Esophagus squamous epithelium (tissue), 5 donors: ENCODE results near the gene CCR1. TPM values are rescaled to one million over a fixed set of nuclear protein-coding genes. Genes with fewer than 3 reads are reported as not detected.

Experiments
- DNase-seq: peaks from one replicate; lab custom pipeline; 2025; lab: John Stamatoyannopoulos, UW
- H3K27ac ChIP-seq, 4 donors: fragments of 200-600 bp; sonication (generic); one replicate each; pipeline ENCODE4 v1.5.1; 2016 to 2019; ENCODE audit warnings: mild to moderate bottlenecking in 1 of 4
- H3K27me3 ChIP-seq, 4 donors: fragments of 200-600 bp; sonication (generic); 1 replicate in 3 of 4; 2 replicates in 1 of 4; pipeline versions ENCODE4 v1.5.1 to v1.6.0; 2017 to 2021; ENCODE audit warnings: antibody characterized with exemption in 1 of 4
- H3K36me3 ChIP-seq, 3 donors: fragments of 200-600 bp; sonication (generic); one replicate each; pipeline ENCODE4 v1.5.1; 2016 to 2019
- H3K4me1 ChIP-seq, 3 donors: fragments of 200-600 bp; sonication (generic); one replicate each; pipeline ENCODE4 v1.5.1; 2017 to 2019
- H3K4me3 ChIP-seq, 4 donors: fragments of 200-600 bp; sonication (generic); 1 replicate in 3 of 4; 2 replicates in 1 of 4; pipeline ENCODE4 v1.5.1; 2016 to 2019; ENCODE audit warnings: mild to moderate bottlenecking in 2 of 4, moderate library complexity in 1 of 4
- H3K9me3 ChIP-seq, 3 donors: fragments of 200-600 bp; sonication (generic); one replicate each; pipeline ENCODE4 v1.5.1; 2016 to 2019
- CTCF ChIP-seq, 6 experiments: fragments of 450-650 bp in 4 of 6; fragments of 200-600 bp in 2 of 6; sonication (generic) in 2 of 6; IDR thresholded peaks; one replicate each; pipeline ENCODE4 v1.5.1; 2016 to 2019; ENCODE audit warnings: antibody characterized with exemption in 6 of 6, mild to moderate bottlenecking in 4 of 6, moderate library complexity in 4 of 6
- POLR2A ChIP-seq, 4 donors: fragments of 450-650 bp; IDR thresholded peaks; one replicate each; pipeline ENCODE4 v1.6.1; 2017; ENCODE audit warnings: antibody characterized with exemption in 4 of 4, mild to moderate bottlenecking in 4 of 4, moderate library complexity in 3 of 4
- WGBS, 2 donors: methylation state at CpG; one replicate each; pipeline ENCODE4 v1.1.5; 2018; 5-methylcytosine and 5-hydroxymethylcytosine counted together
- intact Hi-C: fragments of 100-400 bp; cut with DNase I; formaldehyde crosslinking; loops from one replicate; pipeline ENCODE4 v1.15.0; 2022
- total RNA-seq, 4 donors: library from RNA; depleted of rRNA; stranded (reverse); fragments of >200 nt; gene quantifications; one replicate each; pipeline ENCODE4 v1.1.0, GENCODE V29; 2016
- donor health status: DM: yes; HTN: yes; CAD: no.

Gene CCR1
- total RNA-seq, 4 donors from 2014 or later = 0.45 to 8.6 (median 2.8) TPM

- H3K27ac ChIP-seq = no peak overlapping the region
- H3K4me1 ChIP-seq = no peaks in the 10 kb centered on the region
- intact Hi-C loops = no loop called here
- TF ChIP-seq CTCF (IDR thresholded peaks at IDR 0.05) = no peak
- TF ChIP-seq POLR2A (IDR thresholded peaks at IDR 0.05) = no peak
- no peak overlapping the region for H3K4me3 ChIP-seq
- no peaks in the 10 kb centered on the region for H3K36me3 ChIP-seq
- DNase-seq = no peak
- H3K9me3 ChIP-seq = peaks cover 0 to 14% (median 0%) of the 10 kb centered on the region in 3 donors
- peaks cover 0 to 10% (median 0%) of the 10 kb centered on the region in 4 donors for H3K27me3 ChIP-seq
- 25% methylated on average over 2 to 3 of the region's 3 CpGs for WGBS, 2 donors
Measured at GRCh38 chr3:46191730-46192129, 16.4 kb downstream of the CCR1 start.

- no peak for DNase-seq
- intact Hi-C loops = no loop called here
- Histone ChIP-seq H3K27me3 (peaks cover 0 to 7% (median 0%) of the 10 kb centered on the region in 4 donors), H3K27ac (no peak overlapping the region), H3K9me3 (peaks cover 0 to 4% (median 0%) of the 10 kb centered on the region in 3 donors), H3K4me3 (no peak overlapping the region), H3K36me3 (no peaks in the 10 kb centered on the region), H3K4me1 (no peaks in the 10 kb centered on the region)
- TF ChIP-seq POLR2A (IDR thresholded peaks at IDR 0.05) = no peak
- TF ChIP-seq CTCF (IDR thresholded peaks at IDR 0.05) = no peak
- 86 to 97% methylated on average over 6 of the region's 10 CpGs for whole genome bisulfite sequencing, 2 donors
Measured at GRCh38 chr3:46188708-46189107, 19.4 kb downstream of the CCR1 start.

GRCh38 chr3:46187876-46188275, 20.2 kb downstream of the CCR1 start:
- H3K9me3 ChIP-seq = no peaks in the 10 kb centered on the region
- TF ChIP-seq CTCF (IDR thresholded peaks at IDR 0.05) (no peak), POLR2A (IDR thresholded peaks at IDR 0.05) (no peak)
- H3K36me3 ChIP-seq = no peaks in the 10 kb centered on the region
- DNase-seq = no peak
- intact Hi-C loops = no loop called here
- 79 to 88% methylated on average over 2 of the region's 2 CpGs for WGBS, 2 donors
- no peak overlapping the region for H3K4me3 ChIP-seq
- peaks cover 0 to 6% (median 0%) of the 10 kb centered on the region in 4 donors for H3K27me3 ChIP-seq
- H3K4me1 ChIP-seq = no peaks in the 10 kb centered on the region
- H3K27ac ChIP-seq = no peak overlapping the region

GRCh38 chr3:46187341-46187700, 20.8 kb downstream of the CCR1 start:
- Histone ChIP-seq H3K27ac (no peak overlapping the region), H3K4me1 (no peaks in the 10 kb centered on the region), H3K27me3 (peaks cover 0 to 6% (median 0%) of the 10 kb centered on the region in 4 donors), H3K4me3 (no peak overlapping the region), H3K36me3 (no peaks in the 10 kb centered on the region), H3K9me3 (no peaks in the 10 kb centered on the region)
- WGBS, 2 donors = 83% methylated on average over 1 to 2 of the region's 2 CpGs
- no peak for DNase-seq
- intact Hi-C loops = no loop called here
- no peak for TF ChIP-seq POLR2A (IDR thresholded peaks at IDR 0.05)
- TF ChIP-seq CTCF (IDR thresholded peaks at IDR 0.05) = no peak

- Histone ChIP-seq H3K27me3 (peaks cover 0 to 3% (median 0%) of the 10 kb centered on the region in 4 donors), H3K4me1 (no peaks in the 10 kb centered on the region), H3K4me3 (no peak overlapping the region), H3K27ac (no peak overlapping the region), H3K36me3 (no peaks in the 10 kb centered on the region), H3K9me3 (no peaks in the 10 kb centered on the region)
- WGBS, 2 donors = 34 to 62% methylated on average over 3 of the region's 3 CpGs
- no peak for DNase-seq
- TF ChIP-seq POLR2A (IDR thresholded peaks at IDR 0.05) = no peak
- no peak for TF ChIP-seq CTCF (IDR thresholded peaks at IDR 0.05)
- intact Hi-C loops = no loop called here
Measured at GRCh38 chr3:46186471-46187340, 21.4 kb downstream of the CCR1 start.
